Loucy (cell line): ENCODE results near the gene VAV2.

Experiments
- CTCF ChIP-seq: fragments of 200-600 bp; sonication (generic); conservative IDR thresholded peaks from 2 replicates; pipeline ENCODE4 v1.5.1; 2014; ENCODE audit warnings: mild to moderate bottlenecking, antibody characterized with exemption, low read length
- EZH2phosphoT487 ChIP-seq: fragments of 200-600 bp; IDR thresholded peaks from 2 replicates; pipeline ENCODE4 v1.6.1; 2018; ENCODE audit warnings: antibody characterized with exemption, mild to moderate bottlenecking, moderate library complexity, borderline replicate concordance

- TF ChIP-seq CTCF = no peak
- TF ChIP-seq EZH2phosphoT487 = no peak
Observed at GRCh38 chr9:133949486-133950061, 42.5 kb downstream of the VAV2 start.
